C4-2B (cell line): Measurements from ENCODE around the gene FOXC1.

Experiments used
- H3K27ac ChIP-seq: fragments of 450-650 bp; 2 replicates; pipeline ENCODE4 v1.5.1; 2017
- CTCF ChIP-seq: fragments of 450-650 bp; conservative IDR thresholded peaks from 2 replicates; pipeline ENCODE4 v1.5.1; 2017; ENCODE audit warnings: mild to moderate bottlenecking
- ZFX ChIP-seq: fragments of 450-650 bp; IDR thresholded peaks from 2 replicates; pipeline ENCODE4 v1.6.1; 2017

FOXC1 gene

GRCh38 chr6:1590580-1590979 lies 19.1 kb upstream of the FOXC1 start:
- no peak overlapping the region for H3K27ac ChIP-seq
- TF ChIP-seq CTCF = no peak
- no peak for TF ChIP-seq ZFX

GRCh38 chr6:1591243-1591642 lies 18.5 kb upstream of the FOXC1 start:
- no peak overlapping the region for H3K27ac ChIP-seq
- TF ChIP-seq ZFX (no peak), CTCF (no peak)

- no peak overlapping the region for H3K27ac ChIP-seq
- TF ChIP-seq CTCF = no peak
- no peak for TF ChIP-seq ZFX
These were observed 17.8 kb upstream of the FOXC1 start for GRCh38 chr6:1591926-1592325.

GRCh38 chr6:1592852-1593251 lies 16.9 kb upstream of the FOXC1 start:
- no peak for TF ChIP-seq ZFX
- no peak for TF ChIP-seq CTCF
- H3K27ac ChIP-seq = no peak overlapping the region

- TF ChIP-seq ZFX (no peak), CTCF (no peak)
These were observed 16.3 kb upstream of the FOXC1 start for GRCh38 chr6:1593286-1593957.

GRCh38 chr6:1593958-1594314 lies 15.8 kb upstream of the FOXC1 start:
- TF ChIP-seq ZFX (no peak), CTCF (no peak)

More at GRCh38 chr6:1593286-1593957, 16.3 kb upstream of the FOXC1 start:
- H3K27ac ChIP-seq = no peak overlapping the region

GRCh38 chr6:1594445-1595200 lies 15.1 kb upstream of the FOXC1 start:
- TF ChIP-seq CTCF (no peak), ZFX (no peak)

More at GRCh38 chr6:1593958-1594314, 15.8 kb upstream of the FOXC1 start:
- H3K27ac ChIP-seq = no peak overlapping the region

More at GRCh38 chr6:1594445-1595200, 15.1 kb upstream of the FOXC1 start:
- H3K27ac ChIP-seq = no peak overlapping the region
